ENCODE measurements around the gene PLA2G2D. TPM values are rescaled to one million over a fixed set of nuclear protein-coding genes. Genes with fewer than 3 reads are reported as not detected.
A peak's percentile ranks its signal among the peaks of the same experiment; 100 is the strongest.

The PLA2G2D gene
- total and polyA plus RNA-seq, 2 of the 13 experiments (the other 11 are each of a cell fraction or from before 2014, with no cell fraction given) = not detected

- TF ChIP-seq, protein P1, sequence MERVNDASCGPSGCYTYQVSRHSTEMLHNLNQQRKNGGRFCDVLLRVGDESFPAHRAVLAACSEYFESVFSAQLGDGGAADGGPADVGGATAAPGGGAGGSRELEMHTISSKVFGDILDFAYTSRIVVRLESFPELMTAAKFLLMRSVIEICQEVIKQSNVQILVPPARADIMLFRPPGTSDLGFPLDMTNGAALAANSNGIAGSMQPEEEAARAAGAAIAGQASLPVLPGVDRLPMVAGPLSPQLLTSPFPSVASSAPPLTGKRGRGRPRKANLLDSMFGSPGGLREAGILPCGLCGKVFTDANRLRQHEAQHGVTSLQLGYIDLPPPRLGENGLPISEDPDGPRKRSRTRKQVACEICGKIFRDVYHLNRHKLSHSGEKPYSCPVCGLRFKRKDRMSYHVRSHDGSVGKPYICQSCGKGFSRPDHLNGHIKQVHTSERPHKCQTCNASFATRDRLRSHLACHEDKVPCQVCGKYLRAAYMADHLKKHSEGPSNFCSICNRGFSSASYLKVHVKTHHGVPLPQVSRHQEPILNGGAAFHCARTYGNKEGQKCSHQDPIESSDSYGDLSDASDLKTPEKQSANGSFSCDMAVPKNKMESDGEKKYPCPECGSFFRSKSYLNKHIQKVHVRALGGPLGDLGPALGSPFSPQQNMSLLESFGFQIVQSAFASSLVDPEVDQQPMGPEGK (CRISPR knock-in tag; IDR thresholded peaks at IDR 0.05) = peak; percentile 82
- TF ChIP-seq HMG20A (CRISPR knock-in tag; IDR thresholded peaks at IDR 0.05; ENCODE audit: borderline replicate concordance) (no peak), EZH2 (conservative IDR thresholded peaks at IDR 0.05; ENCODE audit: low read depth, low read length) (no peak), NCOA5 (CRISPR knock-in tag; IDR thresholded peaks at IDR 0.05) (no peak), FOXO4 (CRISPR knock-in tag; conservative IDR thresholded peaks at IDR 0.05) (no peak), STAG1 (CRISPR knock-in tag; IDR thresholded peaks at IDR 0.05) (peak; percentile 98), MAFF (IDR thresholded peaks at IDR 0.05; ENCODE audit: low read depth, low read length) (no peak), IRF2 (CRISPR knock-in tag; IDR thresholded peaks at IDR 0.05) (peak; percentile 62)
- TF ChIP-seq, protein P2, sequence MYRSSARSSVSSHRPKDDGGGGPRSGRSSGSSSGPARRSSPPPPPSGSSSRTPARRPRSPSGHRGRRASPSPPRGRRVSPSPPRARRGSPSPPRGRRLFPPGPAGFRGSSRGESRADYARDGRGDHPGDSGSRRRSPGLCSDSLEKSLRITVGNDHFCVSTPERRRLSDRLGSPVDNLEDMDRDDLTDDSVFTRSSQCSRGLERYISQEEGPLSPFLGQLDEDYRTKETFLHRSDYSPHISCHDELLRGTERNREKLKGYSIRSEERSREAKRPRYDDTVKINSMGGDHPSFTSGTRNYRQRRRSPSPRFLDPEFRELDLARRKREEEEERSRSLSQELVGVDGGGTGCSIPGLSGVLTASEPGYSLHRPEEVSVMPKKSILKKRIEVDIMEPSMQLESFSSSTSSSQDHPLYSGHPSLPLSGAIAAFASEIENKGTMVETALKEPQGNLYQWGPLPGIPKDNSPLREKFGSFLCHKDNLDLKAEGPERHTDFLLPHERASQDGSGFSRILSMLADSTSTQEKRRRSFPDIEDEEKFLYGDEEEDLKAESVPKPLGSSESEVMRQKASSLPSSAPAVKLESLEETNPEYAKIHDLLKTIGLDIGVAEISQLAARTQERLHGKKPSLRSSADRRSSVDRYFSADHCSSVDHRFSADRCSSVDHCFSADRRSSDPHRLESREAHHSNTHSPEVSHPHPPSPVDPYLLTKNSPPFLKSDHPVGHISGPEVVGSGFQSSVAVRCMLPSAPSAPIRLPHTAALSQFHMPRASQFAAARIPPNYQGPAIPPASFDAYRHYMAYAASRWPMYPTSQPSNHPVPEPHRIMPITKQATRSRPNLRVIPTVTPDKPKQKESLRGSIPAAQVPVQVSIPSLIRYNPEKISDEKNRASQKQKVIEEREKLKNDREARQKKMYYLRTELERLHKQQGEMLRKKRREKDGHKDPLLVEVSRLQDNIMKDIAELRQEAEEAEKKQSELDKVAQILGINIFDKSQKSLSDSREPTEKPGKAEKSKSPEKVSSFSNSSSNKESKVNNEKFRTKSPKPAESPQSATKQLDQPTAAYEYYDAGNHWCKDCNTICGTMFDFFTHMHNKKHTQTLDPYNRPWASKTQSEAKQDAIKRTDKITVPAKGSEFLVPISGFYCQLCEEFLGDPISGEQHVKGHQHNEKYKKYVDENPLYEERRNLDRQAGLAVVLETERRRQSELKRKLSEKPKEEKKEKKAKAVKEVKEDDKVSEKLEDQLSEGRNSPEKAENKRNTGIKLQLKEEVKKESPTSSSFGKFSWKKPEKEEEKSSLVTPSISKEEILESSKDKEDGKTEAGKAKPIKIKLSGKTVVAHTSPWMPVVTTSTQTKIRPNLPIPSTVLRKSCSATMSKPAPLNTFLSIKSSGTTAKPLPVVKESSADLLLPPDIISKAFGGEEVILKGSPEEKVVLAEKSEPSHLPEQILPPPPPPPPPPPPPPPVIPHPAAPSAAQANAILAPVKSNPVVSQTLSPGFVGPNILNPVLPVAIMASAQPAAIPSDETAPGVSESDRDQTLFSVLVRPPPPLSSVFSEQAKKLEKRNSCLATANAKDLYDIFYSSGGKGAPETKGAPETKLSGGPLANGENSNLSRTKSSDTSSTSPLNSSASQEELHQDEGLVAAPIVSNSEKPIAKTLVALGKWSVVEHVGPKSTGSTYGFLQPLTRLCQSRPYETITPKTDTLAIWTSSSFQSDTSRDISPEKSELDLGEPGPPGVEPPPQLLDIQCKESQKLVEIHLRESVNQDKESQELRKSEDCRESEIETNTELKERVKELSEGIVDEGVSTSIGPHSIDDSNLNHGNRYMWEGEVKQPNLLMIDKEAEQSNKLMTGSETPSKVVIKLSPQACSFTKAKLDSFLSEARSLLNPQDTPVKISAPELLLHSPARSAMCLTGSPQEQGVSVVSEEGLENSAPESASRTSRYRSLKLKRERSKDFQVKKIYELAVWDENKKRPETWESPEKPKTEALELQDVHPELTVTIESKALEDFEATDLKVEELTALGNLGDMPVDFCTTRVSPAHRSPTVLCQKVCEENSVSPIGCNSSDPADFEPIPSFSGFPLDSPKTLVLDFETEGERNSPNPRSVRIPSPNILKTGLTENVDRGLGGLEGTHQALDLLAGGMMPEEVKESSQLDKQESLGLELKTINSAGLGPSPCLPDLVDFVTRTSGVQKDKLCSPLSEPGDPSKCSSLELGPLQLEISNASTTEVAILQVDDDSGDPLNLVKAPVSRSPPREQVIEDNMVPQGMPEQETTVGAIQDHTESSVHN (CRISPR knock-in tag; IDR thresholded peaks at IDR 0.05) = no peak
- TF ChIP-seq, protein P3, sequence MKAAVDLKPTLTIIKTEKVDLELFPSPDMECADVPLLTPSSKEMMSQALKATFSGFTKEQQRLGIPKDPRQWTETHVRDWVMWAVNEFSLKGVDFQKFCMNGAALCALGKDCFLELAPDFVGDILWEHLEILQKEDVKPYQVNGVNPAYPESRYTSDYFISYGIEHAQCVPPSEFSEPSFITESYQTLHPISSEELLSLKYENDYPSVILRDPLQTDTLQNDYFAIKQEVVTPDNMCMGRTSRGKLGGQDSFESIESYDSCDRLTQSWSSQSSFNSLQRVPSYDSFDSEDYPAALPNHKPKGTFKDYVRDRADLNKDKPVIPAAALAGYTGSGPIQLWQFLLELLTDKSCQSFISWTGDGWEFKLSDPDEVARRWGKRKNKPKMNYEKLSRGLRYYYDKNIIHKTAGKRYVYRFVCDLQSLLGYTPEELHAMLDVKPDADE (CRISPR knock-in tag; IDR thresholded peaks at IDR 0.05) = no peak
- TF ChIP-seq, protein P4, sequence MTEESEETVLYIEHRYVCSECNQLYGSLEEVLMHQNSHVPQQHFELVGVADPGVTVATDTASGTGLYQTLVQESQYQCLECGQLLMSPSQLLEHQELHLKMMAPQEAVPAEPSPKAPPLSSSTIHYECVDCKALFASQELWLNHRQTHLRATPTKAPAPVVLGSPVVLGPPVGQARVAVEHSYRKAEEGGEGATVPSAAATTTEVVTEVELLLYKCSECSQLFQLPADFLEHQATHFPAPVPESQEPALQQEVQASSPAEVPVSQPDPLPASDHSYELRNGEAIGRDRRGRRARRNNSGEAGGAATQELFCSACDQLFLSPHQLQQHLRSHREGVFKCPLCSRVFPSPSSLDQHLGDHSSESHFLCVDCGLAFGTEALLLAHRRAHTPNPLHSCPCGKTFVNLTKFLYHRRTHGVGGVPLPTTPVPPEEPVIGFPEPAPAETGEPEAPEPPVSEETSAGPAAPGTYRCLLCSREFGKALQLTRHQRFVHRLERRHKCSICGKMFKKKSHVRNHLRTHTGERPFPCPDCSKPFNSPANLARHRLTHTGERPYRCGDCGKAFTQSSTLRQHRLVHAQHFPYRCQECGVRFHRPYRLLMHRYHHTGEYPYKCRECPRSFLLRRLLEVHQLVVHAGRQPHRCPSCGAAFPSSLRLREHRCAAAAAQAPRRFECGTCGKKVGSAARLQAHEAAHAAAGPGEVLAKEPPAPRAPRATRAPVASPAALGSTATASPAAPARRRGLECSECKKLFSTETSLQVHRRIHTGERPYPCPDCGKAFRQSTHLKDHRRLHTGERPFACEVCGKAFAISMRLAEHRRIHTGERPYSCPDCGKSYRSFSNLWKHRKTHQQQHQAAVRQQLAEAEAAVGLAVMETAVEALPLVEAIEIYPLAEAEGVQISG (CRISPR knock-in tag; IDR thresholded peaks at IDR 0.05) = peak; percentile 38; the same call in 1 of the 2 replicates
- TF ChIP-seq, protein P5, sequence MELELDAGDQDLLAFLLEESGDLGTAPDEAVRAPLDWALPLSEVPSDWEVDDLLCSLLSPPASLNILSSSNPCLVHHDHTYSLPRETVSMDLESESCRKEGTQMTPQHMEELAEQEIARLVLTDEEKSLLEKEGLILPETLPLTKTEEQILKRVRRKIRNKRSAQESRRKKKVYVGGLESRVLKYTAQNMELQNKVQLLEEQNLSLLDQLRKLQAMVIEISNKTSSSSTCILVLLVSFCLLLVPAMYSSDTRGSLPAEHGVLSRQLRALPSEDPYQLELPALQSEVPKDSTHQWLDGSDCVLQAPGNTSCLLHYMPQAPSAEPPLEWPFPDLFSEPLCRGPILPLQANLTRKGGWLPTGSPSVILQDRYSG (CRISPR knock-in tag; IDR thresholded peaks at IDR 0.05) = no peak
These were observed 32.7 kb upstream of the PLA2G2D start (continued) for GRCh38 chr1:20151906-20152598.
